Naive thymus-derived CD8-positive, alpha-beta T cell (primary cell): ENCODE data around the gene RIMS3. TPM values are rescaled to one million over a fixed set of nuclear protein-coding genes. Genes with fewer than 3 reads are reported as not detected.
"Not testable (repeated sequence)": the region's sequence is repeated elsewhere in the genome, so short reads cannot be mapped to it uniquely, and the experiment has no call there.

Experiments used
- ATAC-seq, 2 donors: fragments of 150-1000 bp; cut with Tn5 transposase in 1 of 2; sonication (Bioruptor Pico), chemical (Tn5 transposase) in 1 of 2; 1 replicate in 1 of 2; 2 replicates in 1 of 2; pipeline ENCODE4 v1.10.0; 2021; ENCODE audit warnings: mild to moderate bottlenecking in 2 of 2, moderate library complexity in 2 of 2
- POLR2A ChIA-PET: fragments of 350-600 bp; sonication (Branson Sonifier 250); formaldehyde crosslinking; loops from one replicate; lab custom pipeline; 2021; ENCODE audit warnings: antibody characterized with exemption; lab: Charles Lee
- DNase-seq, 10 donors: peaks; one replicate each; pipeline versions ENCODE4 v3.0.0 to v3.0.0-alpha.2; 2020 to 2022
- H3K27ac Mint-ChIP-seq, 10 donors: one replicate each; pipeline ENCODE4 v1.8.0; 2020 to 2022; ENCODE audit warnings: mild to moderate bottlenecking in 10 of 10, mixed read lengths in 10 of 10, moderate library complexity in 4 of 10, inconsistent platforms in 1 of 10
- H3K27me3 Mint-ChIP-seq, 5 donors: one replicate each; pipeline ENCODE4 v1.8.0; 2021 to 2022; ENCODE audit warnings: mixed read lengths in 5 of 5
- H3K36me3 Mint-ChIP-seq, 3 donors: one replicate each; pipeline ENCODE4 v1.8.0; 2020 to 2022; ENCODE audit warnings: mixed read lengths in 3 of 3, mild to moderate bottlenecking in 2 of 3, inconsistent platforms in 1 of 3
- H3K4me1 Mint-ChIP-seq, 4 donors: one replicate each; pipeline ENCODE4 v1.8.0; 2021 to 2022; ENCODE audit warnings: mixed read lengths in 4 of 4
- H3K4me3 Mint-ChIP-seq, 10 donors: one replicate each; pipeline ENCODE4 v1.8.0; 2020 to 2022; ENCODE audit warnings: mild to moderate bottlenecking in 10 of 10, mixed read lengths in 10 of 10, moderate library complexity in 6 of 10, inconsistent platforms in 1 of 10
- H3K9me3 Mint-ChIP-seq, 9 donors: one replicate each; pipeline ENCODE4 v1.8.0; 2020 to 2022; ENCODE audit warnings: mixed read lengths in 9 of 9, mild to moderate bottlenecking in 3 of 9, inconsistent platforms in 1 of 9, moderate library complexity in 1 of 9
- polyA plus RNA-seq, 3 donors: library from polyadenylated mRNA; unstranded; fragments of 300-500 nt; fragmentation: Illumina TruSeq; gene quantifications; one replicate each; pipeline ENCODE4 v1.2.3, GENCODE V29; 2021
- total RNA-seq, 8 experiments: library from RNA in 2 of 8; stranded (reverse) in 2 of 8; gene quantifications; one replicate each; pipeline ENCODE4 v1.2.3 and lab custom pipeline; 2021 to 2026

Gene RIMS3
- total and polyA plus RNA-seq, 5 experiments from 2014 or later, result 0.76 to 2.0 (median 1.2) TPM

- Mint-ChIP-seq H3K27ac (no peak overlapping the region), H3K9me3 (peaks cover 0 to 4% (median 0%) of the 10 kb centered on the region in 9 donors), H3K4me3 (no peak overlapping the region)
Measured at GRCh38 chr1:40635763-40636500, 29.6 kb downstream of the RIMS3 start.

GRCh38 chr1:40634901-40635655 is 30.4 kb downstream of the RIMS3 start:
- H3K9me3 Mint-ChIP-seq, result peaks cover 0 to 4% (median 0%) of the 10 kb centered on the region in 9 donors
- DNase-seq, result no peak
- H3K27ac Mint-ChIP-seq, result peak overlapping the region in 2 of 10 donors; percentile 11 to 24
- no peak overlapping the region for H3K4me3 Mint-ChIP-seq
- H3K4me1 Mint-ChIP-seq, result peaks cover 1 to 21% (median 8%) of the 10 kb centered on the region in 4 donors
- no peaks in the 10 kb centered on the region for H3K27me3 Mint-ChIP-seq
- ATAC-seq, result no peak
- H3K36me3 Mint-ChIP-seq, result peaks cover 0 to 7% (median 4%) of the 10 kb centered on the region in 3 donors
- POLR2A ChIA-PET, result no interaction called here

More at GRCh38 chr1:40635763-40636500, 29.6 kb downstream of the RIMS3 start:
- H3K27me3 Mint-ChIP-seq, result no peaks in the 10 kb centered on the region
- H3K4me1 Mint-ChIP-seq, result peaks cover 10 to 25% (median 12%) of the 10 kb centered on the region in 4 donors
- ATAC-seq (no peak), DNase-seq (no peak)
- POLR2A ChIA-PET, result no interaction called here
- H3K36me3 Mint-ChIP-seq, result peaks cover 0 to 7% (median 4%) of the 10 kb centered on the region in 3 donors

GRCh38 chr1:40633931-40634376 is 31.5 kb downstream of the RIMS3 start:
- peaks cover 0 to 7% (median 4%) of the 10 kb centered on the region in 3 donors for H3K36me3 Mint-ChIP-seq
- H3K4me3 Mint-ChIP-seq, result no peak overlapping the region
- peaks cover 2 to 31% (median 16%) of the 10 kb centered on the region in 4 donors for H3K4me1 Mint-ChIP-seq
- ATAC-seq (no peak), DNase-seq (no peak)
- H3K27ac Mint-ChIP-seq, result peak overlapping the region in 4 of 10 donors; percentile 20 to 63 (median 36)
- H3K27me3 Mint-ChIP-seq, result no peaks in the 10 kb centered on the region
- peaks cover 0 to 4% (median 0%) of the 10 kb centered on the region in 9 donors for H3K9me3 Mint-ChIP-seq
- POLR2A ChIA-PET, result no interaction called here

GRCh38 chr1:40633523-40633922 is 32.0 kb downstream of the RIMS3 start:
- H3K27ac Mint-ChIP-seq, result peak overlapping the region in 3 of 10 donors; percentile 35 to 56 (median 37)

GRCh38 chr1:40630488-40631223 is 34.8 kb downstream of the RIMS3 start:
- Mint-ChIP-seq H3K27ac (peak overlapping the region in 5 of 10 donors; percentile 13 to 88 (median 63)), H3K9me3 (peaks cover 0 to 4% (median 0%) of the 10 kb centered on the region in 9 donors), H3K4me1 (peaks cover 3 to 36% (median 24%) of the 10 kb centered on the region in 4 donors), H3K36me3 (peaks cover 0 to 7% (median 4%) of the 10 kb centered on the region in 3 donors), H3K27me3 (peaks cover 0 to 3% (median 0%) of the 10 kb centered on the region in 5 donors), H3K4me3 (peak overlapping the region in 1 of 10 donors; percentile 38)
- POLR2A ChIA-PET, result interaction anchor here (0.6 to 1.0 kb wide), 2 partner anchors 33 to 356 kb away, joined by 3 to 6 read pairs; no protein-coding TSS in a partner anchor
- DNase-seq, result peak in 1 of 10 donors; percentile 8
- ATAC-seq, result peak in 1 of 2 donors; percentile 47

More at GRCh38 chr1:40633523-40633922, 32.0 kb downstream of the RIMS3 start:
- DNase-seq (no peak), ATAC-seq (no peak)
- Mint-ChIP-seq H3K4me1 (peaks cover 3 to 31% (median 20%) of the 10 kb centered on the region in 4 donors), H3K27me3 (no peaks in the 10 kb centered on the region), H3K36me3 (peaks cover 0 to 7% (median 4%) of the 10 kb centered on the region in 3 donors), H3K4me3 (no peak overlapping the region), H3K9me3 (peaks cover 0 to 4% (median 0%) of the 10 kb centered on the region in 9 donors)
- POLR2A ChIA-PET, result no interaction called here

- peak in 3 of 10 donors; percentile 21 to 41 (median 28) for DNase-seq
- Mint-ChIP-seq H3K27ac (peak overlapping the region; percentile 49 to 88 (median 80)), H3K4me3 (peak overlapping the region in 5 of 10 donors; percentile 33 to 64 (median 36)), H3K4me1 (peaks cover 5 to 36% (median 25%) of the 10 kb centered on the region in 4 donors)
- not testable (repeated sequence) for H3K9me3 Mint-ChIP-seq, H3K36me3 Mint-ChIP-seq, H3K27me3 Mint-ChIP-seq
- POLR2A ChIA-PET, result interaction anchor here (0.7 to 1.1 kb wide), 3 partner anchors 34 to 168 kb away, joined by 3 to 6 read pairs (median 3); partner anchors contain the start of gene NFYC
- peak; percentile 77 to 82 for ATAC-seq
Measured at GRCh38 chr1:40629546-40629945, 35.9 kb downstream of the RIMS3 start.

- ATAC-seq, result no peak
- Mint-ChIP-seq H3K27ac (peak overlapping the region in 6 of 10 donors; percentile 3 to 88 (median 48)), H3K36me3 (no peaks in the 10 kb centered on the region), H3K4me1 (peaks cover 5 to 32% (median 25%) of the 10 kb centered on the region in 4 donors), H3K9me3 (no peaks in the 10 kb centered on the region), H3K27me3 (peaks cover 0 to 3% (median 0%) of the 10 kb centered on the region in 5 donors), H3K4me3 (peak overlapping the region in 1 of 10 donors; percentile 52)
- POLR2A ChIA-PET, result interaction anchor here (1.1 kb wide), 1 partner anchor 63 kb away, joined by 3 read pairs; the partner anchor contains the start of gene NFYC
- DNase-seq, result no peak
Measured at GRCh38 chr1:40628903-40629292, 36.6 kb downstream of the RIMS3 start.

- POLR2A ChIA-PET, result no interaction called here
- no peak for ATAC-seq
Measured at GRCh38 chr1:40627987-40628902, 37.2 kb downstream of the RIMS3 start.

GRCh38 chr1:40626383-40626770 is 39.1 kb downstream of the RIMS3 start:
- no peak for ATAC-seq
- Mint-ChIP-seq H3K9me3 (no peaks in the 10 kb centered on the region), H3K4me1 (peaks cover 5 to 28% (median 24%) of the 10 kb centered on the region in 4 donors), H3K36me3 (no peaks in the 10 kb centered on the region), H3K27ac (no peak overlapping the region), H3K27me3 (peaks cover 0 to 8% (median 0%) of the 10 kb centered on the region in 5 donors), H3K4me3 (no peak overlapping the region)
- POLR2A ChIA-PET, result no interaction called here
- no peak for DNase-seq

More at GRCh38 chr1:40627987-40628902, 37.2 kb downstream of the RIMS3 start:
- no peak for DNase-seq
- no peak overlapping the region for H3K4me3 Mint-ChIP-seq
- H3K27ac Mint-ChIP-seq, result peak overlapping the region in 8 of 10 donors; percentile 3 to 88 (median 56)
- no peaks in the 10 kb centered on the region for H3K36me3 Mint-ChIP-seq
- peaks cover 0 to 3% (median 0%) of the 10 kb centered on the region in 5 donors for H3K27me3 Mint-ChIP-seq
- no peaks in the 10 kb centered on the region for H3K9me3 Mint-ChIP-seq
- H3K4me1 Mint-ChIP-seq, result peaks cover 5 to 28% (median 24%) of the 10 kb centered on the region in 4 donors

- Mint-ChIP-seq H3K27me3 (peaks cover 0 to 8% (median 0%) of the 10 kb centered on the region in 5 donors), H3K36me3 (no peaks in the 10 kb centered on the region), H3K4me3 (no peak overlapping the region), H3K27ac (peak overlapping the region in 3 of 10 donors; percentile 9 to 46 (median 34)), H3K9me3 (no peaks in the 10 kb centered on the region), H3K4me1 (peaks cover 5 to 28% (median 24%) of the 10 kb centered on the region in 4 donors)
- POLR2A ChIA-PET, result no interaction called here
- no peak for DNase-seq
- no peak for ATAC-seq
Measured at GRCh38 chr1:40625476-40626382, 39.8 kb downstream of the RIMS3 start.
